IgD-negative memory B cell (primary cell): ENCODE results near the gene RASGRP3. TPM values are rescaled to one million over a fixed set of nuclear protein-coding genes. Genes with fewer than 3 reads are reported as not detected.

Experiments
- H3K27ac Mint-ChIP-seq, 3 donors: one replicate each; pipeline ENCODE4 v1.8.0; 2020 to 2022; ENCODE audit warnings: mild to moderate bottlenecking in 3 of 3, mixed read lengths in 3 of 3, moderate library complexity in 1 of 3
- H3K27me3 Mint-ChIP-seq: one replicate; pipeline ENCODE4 v1.8.0; 2021; ENCODE audit warnings: mixed read lengths
- H3K36me3 Mint-ChIP-seq: one replicate; pipeline ENCODE4 v1.8.0; 2020; ENCODE audit warnings: mild to moderate bottlenecking, mixed read lengths
- H3K4me1 Mint-ChIP-seq, 3 donors: one replicate each; pipeline ENCODE4 v1.8.0; 2020 to 2022; ENCODE audit warnings: mixed read lengths in 3 of 3, mild to moderate bottlenecking in 1 of 3
- H3K4me3 Mint-ChIP-seq, 4 donors: one replicate each; pipeline ENCODE4 v1.8.0; 2020 to 2022; ENCODE audit warnings: mild to moderate bottlenecking in 4 of 4, mixed read lengths in 4 of 4, moderate library complexity in 3 of 4
- H3K9me3 Mint-ChIP-seq, 3 donors: one replicate each; pipeline ENCODE4 v1.8.0; 2020 to 2021; ENCODE audit warnings: mixed read lengths in 3 of 3, mild to moderate bottlenecking in 1 of 3
- polyA plus RNA-seq: library from polyadenylated mRNA; unstranded; fragments of 300-500 nt; fragmentation: Illumina TruSeq; gene quantifications from one replicate; pipeline ENCODE4 v1.2.3, GENCODE V29; 2021

RASGRP3 gene
- polyA plus RNA-seq, 1 donor from 2014 or later = 82.4 TPM

GRCh38 chr2:33532146-33532545, 55.7 kb downstream of the RASGRP3 start:
- Mint-ChIP-seq H3K9me3 (no peaks in the 10 kb centered on the region), H3K27ac (peak overlapping the region; percentile 96 to 99 (median 98)), H3K4me3 (peak overlapping the region in 3 of 4 donors; percentile 37 to 72 (median 69)), H3K27me3 (no peaks in the 10 kb centered on the region), H3K4me1 (peaks cover 45 to 62% (median 53%) of the 10 kb centered on the region in 3 donors), H3K36me3 (peaks cover 27% of the 10 kb centered on the region)

- H3K4me1 Mint-ChIP-seq = peaks cover 42 to 55% (median 46%) of the 10 kb centered on the region in 3 donors
- H3K27me3 Mint-ChIP-seq = no peaks in the 10 kb centered on the region
- H3K9me3 Mint-ChIP-seq = no peaks in the 10 kb centered on the region
- peaks cover 24% of the 10 kb centered on the region for H3K36me3 Mint-ChIP-seq
- H3K4me3 Mint-ChIP-seq = peak overlapping the region in 1 of 4 donors; percentile 7
- H3K27ac Mint-ChIP-seq = peak overlapping the region in 2 of 3 donors; percentile 98 to 99
Measured at GRCh38 chr2:33532966-33533365, 56.5 kb downstream of the RASGRP3 start.

GRCh38 chr2:33535421-33535820, 59.0 kb downstream of the RASGRP3 start:
- Mint-ChIP-seq H3K4me1 (peaks cover 23 to 34% (median 27%) of the 10 kb centered on the region in 3 donors), H3K36me3 (peaks cover 15% of the 10 kb centered on the region), H3K4me3 (no peak overlapping the region), H3K27me3 (no peaks in the 10 kb centered on the region), H3K27ac (no peak overlapping the region), H3K9me3 (no peaks in the 10 kb centered on the region)

GRCh38 chr2:33541243-33541642, 64.8 kb downstream of the RASGRP3 start:
- Mint-ChIP-seq H3K27me3 (no peaks in the 10 kb centered on the region), H3K4me1 (peaks cover 0 to 2% (median 0%) of the 10 kb centered on the region in 3 donors), H3K9me3 (no peaks in the 10 kb centered on the region), H3K36me3 (no peaks in the 10 kb centered on the region), H3K4me3 (no peak overlapping the region), H3K27ac (no peak overlapping the region)

GRCh38 chr2:33550206-33550605, 73.8 kb downstream of the RASGRP3 start:
- Mint-ChIP-seq H3K27me3 (no peaks in the 10 kb centered on the region), H3K4me1 (peaks cover 0 to 11% (median 7%) of the 10 kb centered on the region in 3 donors), H3K9me3 (no peaks in the 10 kb centered on the region), H3K27ac (no peak overlapping the region), H3K4me3 (no peak overlapping the region), H3K36me3 (peaks cover 21% of the 10 kb centered on the region)

GRCh38 chr2:33552758-33553461, 76.5 kb downstream of the RASGRP3 start:
- H3K27me3 Mint-ChIP-seq = no peaks in the 10 kb centered on the region
- peaks cover 2 to 15% (median 15%) of the 10 kb centered on the region in 3 donors for H3K4me1 Mint-ChIP-seq
- H3K4me3 Mint-ChIP-seq = no peak overlapping the region
- H3K36me3 Mint-ChIP-seq = peaks cover 17% of the 10 kb centered on the region
- H3K27ac Mint-ChIP-seq = peak overlapping the region; percentile 5 to 17 (median 9)
- H3K9me3 Mint-ChIP-seq = no peaks in the 10 kb centered on the region

- Mint-ChIP-seq H3K4me1 (peaks cover 2 to 15% (median 15%) of the 10 kb centered on the region in 3 donors), H3K27ac (peak overlapping the region in 2 of 3 donors; percentile 28 to 78), H3K4me3 (peak overlapping the region in 1 of 4 donors; percentile 26), H3K27me3 (no peaks in the 10 kb centered on the region), H3K36me3 (peaks cover 12% of the 10 kb centered on the region), H3K9me3 (no peaks in the 10 kb centered on the region)
Measured at GRCh38 chr2:33555681-33556080, 79.2 kb downstream of the RASGRP3 start.

- peak overlapping the region in 1 of 3 donors; percentile 76 for H3K27ac Mint-ChIP-seq
- peaks cover 17% of the 10 kb centered on the region for H3K36me3 Mint-ChIP-seq
- no peak overlapping the region for H3K4me3 Mint-ChIP-seq
- H3K9me3 Mint-ChIP-seq = no peaks in the 10 kb centered on the region
- H3K4me1 Mint-ChIP-seq = peaks cover 2 to 15% (median 10%) of the 10 kb centered on the region in 3 donors
- H3K27me3 Mint-ChIP-seq = no peaks in the 10 kb centered on the region
Measured at GRCh38 chr2:33559328-33559727, 82.9 kb downstream of the RASGRP3 start.

- H3K4me1 Mint-ChIP-seq = peaks cover 2 to 10% (median 5%) of the 10 kb centered on the region in 3 donors
- H3K9me3 Mint-ChIP-seq = no peaks in the 10 kb centered on the region
- H3K27me3 Mint-ChIP-seq = no peaks in the 10 kb centered on the region
- H3K4me3 Mint-ChIP-seq = no peak overlapping the region
- peak overlapping the region in 2 of 3 donors; percentile 67 to 74 for H3K27ac Mint-ChIP-seq
- H3K36me3 Mint-ChIP-seq = peaks cover 15% of the 10 kb centered on the region
Measured at GRCh38 chr2:33560017-33560416, 83.6 kb downstream of the RASGRP3 start.

GRCh38 chr2:33561872-33562271, 85.4 kb downstream of the RASGRP3 start:
- Mint-ChIP-seq H3K4me3 (no peak overlapping the region), H3K4me1 (no peaks in the 10 kb centered on the region), H3K9me3 (no peaks in the 10 kb centered on the region), H3K27ac (no peak overlapping the region), H3K36me3 (peaks cover 13% of the 10 kb centered on the region), H3K27me3 (no peaks in the 10 kb centered on the region)

- H3K4me3 Mint-ChIP-seq = no peak overlapping the region
- no peaks in the 10 kb centered on the region for H3K36me3 Mint-ChIP-seq
- H3K4me1 Mint-ChIP-seq = peaks cover 0 to 5% (median 2%) of the 10 kb centered on the region in 3 donors
- no peaks in the 10 kb centered on the region for H3K27me3 Mint-ChIP-seq
- H3K9me3 Mint-ChIP-seq = no peaks in the 10 kb centered on the region
- no peak overlapping the region for H3K27ac Mint-ChIP-seq
Measured at GRCh38 chr2:33570681-33571080, 94.2 kb downstream of the RASGRP3 start.

- H3K4me1 Mint-ChIP-seq = peaks cover 4 to 5% (median 5%) of the 10 kb centered on the region in 3 donors
- H3K27me3 Mint-ChIP-seq = no peaks in the 10 kb centered on the region
- no peak overlapping the region for H3K27ac Mint-ChIP-seq
- H3K36me3 Mint-ChIP-seq = no peaks in the 10 kb centered on the region
- no peak overlapping the region for H3K4me3 Mint-ChIP-seq
- no peaks in the 10 kb centered on the region for H3K9me3 Mint-ChIP-seq
Measured at GRCh38 chr2:33573657-33574056, 97.2 kb downstream of the RASGRP3 start.

- H3K27ac Mint-ChIP-seq = no peak overlapping the region
- no peaks in the 10 kb centered on the region for H3K9me3 Mint-ChIP-seq
- H3K36me3 Mint-ChIP-seq = no peaks in the 10 kb centered on the region
- no peak overlapping the region for H3K4me3 Mint-ChIP-seq
- peaks cover 6 to 12% (median 10%) of the 10 kb centered on the region in 3 donors for H3K4me1 Mint-ChIP-seq
- H3K27me3 Mint-ChIP-seq = no peaks in the 10 kb centered on the region
Measured at GRCh38 chr2:33577084-33577483, 100.6 kb downstream of the RASGRP3 start.

- no peak overlapping the region for H3K4me3 Mint-ChIP-seq
- no peaks in the 10 kb centered on the region for H3K9me3 Mint-ChIP-seq
- H3K27ac Mint-ChIP-seq = peak overlapping the region in 1 of 3 donors; percentile 72
- peaks cover 10 to 17% (median 12%) of the 10 kb centered on the region in 3 donors for H3K4me1 Mint-ChIP-seq
- no peaks in the 10 kb centered on the region for H3K27me3 Mint-ChIP-seq
- H3K36me3 Mint-ChIP-seq = no peaks in the 10 kb centered on the region
Measured at GRCh38 chr2:33577668-33578067, 101.2 kb downstream of the RASGRP3 start.

- Mint-ChIP-seq H3K36me3 (no peaks in the 10 kb centered on the region), H3K27ac (peak overlapping the region in 1 of 3 donors; percentile 71), H3K27me3 (no peaks in the 10 kb centered on the region)
Measured at GRCh38 chr2:33579227-33579626, 102.8 kb downstream of the RASGRP3 start.

GRCh38 chr2:33581872-33582271, 105.4 kb downstream of the RASGRP3 start:
- Mint-ChIP-seq H3K36me3 (peaks cover 6% of the 10 kb centered on the region), H3K4me1 (peaks cover 13 to 17% (median 14%) of the 10 kb centered on the region in 3 donors), H3K4me3 (no peak overlapping the region), H3K27ac (peak overlapping the region in 2 of 3 donors; percentile 4 to 69), H3K27me3 (no peaks in the 10 kb centered on the region), H3K9me3 (no peaks in the 10 kb centered on the region)

More at GRCh38 chr2:33579227-33579626, 102.8 kb downstream of the RASGRP3 start:
- no peak overlapping the region for H3K4me3 Mint-ChIP-seq
- peaks cover 13 to 17% (median 14%) of the 10 kb centered on the region in 3 donors for H3K4me1 Mint-ChIP-seq
- H3K9me3 Mint-ChIP-seq = no peaks in the 10 kb centered on the region
